ENCODE results near the gene PLA2G2A. TPM values are rescaled to one million over a fixed set of nuclear protein-coding genes. Genes with fewer than 3 reads are reported as not detected.

PLA2G2A gene
- total RNA-seq, 1 experiment from 2014 or later: 7.1 TPM

DNA sequence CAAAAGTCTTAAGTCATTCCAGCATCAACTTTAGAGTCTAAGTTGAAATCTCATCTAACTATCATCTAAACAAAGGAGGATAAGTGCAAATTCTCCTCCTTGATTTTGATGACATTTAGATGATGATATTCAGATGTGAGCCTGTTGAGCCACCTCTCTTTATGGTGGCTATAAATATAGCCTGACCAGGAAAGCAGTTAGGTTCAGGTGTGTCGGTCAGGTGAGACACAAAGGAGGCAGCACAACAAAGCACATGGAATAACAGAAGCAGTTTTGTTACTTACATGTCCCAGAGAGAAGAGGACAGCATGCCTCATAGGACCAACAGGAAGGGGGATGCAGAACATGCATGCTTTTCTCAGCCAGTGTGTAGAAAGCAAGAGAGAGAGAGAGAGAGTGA is 30.6 kb upstream of the PLA2G2A start:
- H4K8ac ChIP-seq (replicated peaks; ENCODE audit: insufficient read length, low read depth, low read length): no peak overlapping the region
- no peak overlapping the region for H3K27ac Mint-ChIP-seq
- no peak overlapping the region for H2BK120ac ChIP-seq (ENCODE audit: low read depth, low read length, poor library complexity, severe bottlenecking)
- H3K56ac ChIP-seq (ENCODE audit: insufficient read length, low read depth, low read length): no peak overlapping the region
- H4K20me1 ChIP-seq (ENCODE audit: control insufficient read depth, insufficient read depth, insufficient read length): no peaks in the 10 kb centered on the region
- no peak overlapping the region for H2AK5ac ChIP-seq (ENCODE audit: insufficient read length, low read length)
- H2AFZ ChIP-seq (ENCODE audit: low read length): no peak overlapping the region
- no peak overlapping the region for H2BK12ac ChIP-seq (ENCODE audit: insufficient read length, low read depth, low read length)
- no peak overlapping the region for H3K9ac ChIP-seq (ENCODE audit: extremely low read depth, insufficient read length, low read length)
- H3K4ac ChIP-seq (ENCODE audit: low read depth, low read length): no peak overlapping the region
- no peak overlapping the region for H3K27ac ChIP-seq (ENCODE audit: insufficient read length, low read depth, low read length)
- H3K27me3 Mint-ChIP-seq (ENCODE audit: low read depth): peaks cover 8% of the 10 kb centered on the region
- H3K9me3 Mint-ChIP-seq: peaks cover 21 to 42% of the 10 kb centered on the region in 2 experiments
- H3K4me1 ChIP-seq (ENCODE audit: insufficient read depth, low read length): no peaks in the 10 kb centered on the region
- no peak overlapping the region for H3K23ac ChIP-seq (ENCODE audit: insufficient read length, low read depth, low read length)
- H4K91ac ChIP-seq (ENCODE audit: insufficient read length, low read depth, low read length): no peak overlapping the region
- H2BK15ac ChIP-seq (ENCODE audit: low read depth, low read length): no peak overlapping the region
- TF ChIP-seq, protein P1, sequence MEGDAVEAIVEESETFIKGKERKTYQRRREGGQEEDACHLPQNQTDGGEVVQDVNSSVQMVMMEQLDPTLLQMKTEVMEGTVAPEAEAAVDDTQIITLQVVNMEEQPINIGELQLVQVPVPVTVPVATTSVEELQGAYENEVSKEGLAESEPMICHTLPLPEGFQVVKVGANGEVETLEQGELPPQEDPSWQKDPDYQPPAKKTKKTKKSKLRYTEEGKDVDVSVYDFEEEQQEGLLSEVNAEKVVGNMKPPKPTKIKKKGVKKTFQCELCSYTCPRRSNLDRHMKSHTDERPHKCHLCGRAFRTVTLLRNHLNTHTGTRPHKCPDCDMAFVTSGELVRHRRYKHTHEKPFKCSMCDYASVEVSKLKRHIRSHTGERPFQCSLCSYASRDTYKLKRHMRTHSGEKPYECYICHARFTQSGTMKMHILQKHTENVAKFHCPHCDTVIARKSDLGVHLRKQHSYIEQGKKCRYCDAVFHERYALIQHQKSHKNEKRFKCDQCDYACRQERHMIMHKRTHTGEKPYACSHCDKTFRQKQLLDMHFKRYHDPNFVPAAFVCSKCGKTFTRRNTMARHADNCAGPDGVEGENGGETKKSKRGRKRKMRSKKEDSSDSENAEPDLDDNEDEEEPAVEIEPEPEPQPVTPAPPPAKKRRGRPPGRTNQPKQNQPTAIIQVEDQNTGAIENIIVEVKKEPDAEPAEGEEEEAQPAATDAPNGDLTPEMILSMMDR (conservative IDR thresholded peaks at IDR 0.05): no peak
- no peak overlapping the region for H4K5ac ChIP-seq (ENCODE audit: insufficient read length, low read depth, low read length)
- H3K79me2 ChIP-seq (ENCODE audit: insufficient read depth, low read length): no peaks in the 10 kb centered on the region
- H3K27me3 ChIP-seq (ENCODE audit: insufficient read depth, low read length): no peaks in the 10 kb centered on the region
- H3K4me2 ChIP-seq (ENCODE audit: insufficient read depth, insufficient read length, low read length): no peak overlapping the region
- WGBS (ENCODE audit: extremely low coverage, insufficient read length, low lambda C conversion rate): no CpG with 5 or more reads among the region's 1 CpG
- DNase-seq: no peak
- H3K14ac ChIP-seq (ENCODE audit: insufficient read depth, low read length): no peak overlapping the region
- H3K36me3 Mint-ChIP-seq (ENCODE audit: insufficient read depth in 1 of 3, low read depth in 3 of 3): peaks cover 7 to 14% (median 9%) of the 10 kb centered on the region in 3 experiments; a peak in 6 of 7 replicates
- H3K79me1 ChIP-seq (ENCODE audit: insufficient read depth, low read depth, low read length, poor library complexity, severe bottlenecking): no peaks in the 10 kb centered on the region
- H3K4me3 Mint-ChIP-seq: no peak overlapping the region
- no peak overlapping the region for H3T11ph ChIP-seq (ENCODE audit: low read length)
- H3K9me3 ChIP-seq (ENCODE audit: control insufficient read depth, low read depth, low read length): no peaks in the 10 kb centered on the region
- H2BK5ac ChIP-seq (ENCODE audit: insufficient read length, low read length): no peak overlapping the region
- no peak overlapping the region for H2BK20ac ChIP-seq (ENCODE audit: low read depth, low read length, poor library complexity, severe bottlenecking)
- no peak overlapping the region for H3K18ac ChIP-seq (ENCODE audit: insufficient read length, low read depth, low read length)
- no peaks in the 10 kb centered on the region for H3K23me2 ChIP-seq (ENCODE audit: insufficient read length, low read depth, low read length, poor library complexity, severe bottlenecking)
- no peaks in the 10 kb centered on the region for H3K4me1 Mint-ChIP-seq

Measured in H9 (cell line).